HL-60 (cell line): Measurements from ENCODE around the gene NKD1.

ENCODE experiments used
- CTCF ChIP-seq: IDR thresholded peaks from one replicate; pipeline ENCODE4 v1.5.1; 2011; ENCODE audit warnings: low read length, control low read depth, inconsistent platforms; ENCODE audit not compliant: insufficient read depth
- GABPA ChIP-seq: IDR thresholded peaks from 2 replicates; pipeline ENCODE4 v1.6.1; 2012; ENCODE audit warnings: low read depth
- POLR2AphosphoS5 ChIP-seq: IDR thresholded peaks from 2 replicates; pipeline ENCODE4 v1.6.1; 2012; ENCODE audit warnings: low read depth
- REST ChIP-seq: IDR thresholded peaks from 2 replicates; pipeline ENCODE4 v1.6.1; 2012; ENCODE audit warnings: low read depth; ENCODE audit not compliant: insufficient replicate concordance

GRCh38 chr16:50574745-50575136 lies 26.5 kb downstream of the NKD1 start:
- TF ChIP-seq GABPA: no peak
- TF ChIP-seq CTCF: no peak
- TF ChIP-seq POLR2AphosphoS5: no peak
- TF ChIP-seq REST: no peak
